ENCODE measurements around the gene EGFL7. TPM values are rescaled to one million over a fixed set of nuclear protein-coding genes. Genes with fewer than 3 reads are reported as not detected.

EGFL7 gene
- total and polyA plus RNA-seq, 2 of the 8 experiments (the other 6 are each of a cell fraction or from before 2014, with no cell fraction given): 37.8 to 53.4 TPM

- H3K79me2 ChIP-seq (ENCODE audit: control insufficient read depth in 1 of 2, insufficient read depth in 2 of 2, low read length in 2 of 2): no peaks in the 10 kb centered on the region
- H4K5ac ChIP-seq (ENCODE audit: insufficient read length, low read depth, low read length): no peak overlapping the region
- no peak overlapping the region for H2BK12ac ChIP-seq (ENCODE audit: low read depth, low read length)
- H3K27me3 ChIP-seq (replicated peaks in 1 of 4; ENCODE audit: control insufficient read depth in 3 of 4, extremely low read depth in 1 of 4, insufficient read depth in 3 of 4, low read length in 3 of 4): no peaks in the 10 kb centered on the region
- no peaks in the 10 kb centered on the region for H3K79me1 ChIP-seq (ENCODE audit: low read depth, low read length)
- H4K91ac ChIP-seq (replicated peaks; ENCODE audit: insufficient read length, low read length): no peak overlapping the region
- 90% methylated on average over 11 of the region's 11 CpGs; no CpG with 5 or more reads in 1 of the 2 experiments for WGBS, 2 experiments (ENCODE audit: extremely low coverage in 1 of 2, insufficient coverage in 1 of 2, insufficient read length in 1 of 2, insufficient replicate concordance in 2 of 2, low coverage in 1 of 2, low lambda C conversion rate in 2 of 2, missing lambda C conversion rate in 1 of 2)
- H3K27ac ChIP-seq (ENCODE audit: low read depth, low read length): no peak overlapping the region
- H3K4me2 ChIP-seq (ENCODE audit: insufficient read depth in 1 of 2, low read depth in 2 of 2, low read length in 2 of 2): no peak overlapping the region
- H2BK15ac ChIP-seq (ENCODE audit: low read length): no peak overlapping the region
- POLR2A ChIA-PET (ENCODE audit: partially characterized antibody): interaction anchor here (1.6 kb wide), 1 partner anchor 155 kb away, joined by 3 read pairs; no protein-coding TSS in a partner anchor
- no peaks in the 10 kb centered on the region for H3K36me3 ChIP-seq (ENCODE audit: control insufficient read depth in 2 of 4, insufficient read depth in 4 of 4, low read length in 3 of 4)
- no peak overlapping the region for H3K23ac ChIP-seq (ENCODE audit: insufficient read length)
- H2BK120ac ChIP-seq (replicated peaks; ENCODE audit: low read depth, low read length): no peak overlapping the region
- FAIRE-seq (no peak), DNase-seq (ENCODE audit: low read depth in 1 of 2, low spot score in 2 of 2) (no peak)
- H2AK5ac ChIP-seq (ENCODE audit: low read depth, low read length): no peak overlapping the region
- H2AFZ ChIP-seq (ENCODE audit: low read length): no peak overlapping the region
- H3K4me3 ChIP-seq (ENCODE audit: extremely low read depth in 1 of 4, insufficient read depth in 2 of 4, low read depth in 3 of 4, low read length in 4 of 4): no peak overlapping the region
- H3K9ac ChIP-seq (replicated peaks in 1 of 4; ENCODE audit: extremely low read depth in 1 of 4, low read depth in 3 of 4, low read length in 3 of 4): no peak overlapping the region
- H2BK20ac ChIP-seq (ENCODE audit: low read length): no peak overlapping the region
- no peak overlapping the region for H2BK5ac ChIP-seq (ENCODE audit: low read depth, low read length)
- no peak for TF ChIP-seq RXRA (IDR thresholded peaks at IDR 0.05; ENCODE audit: insufficient read depth, low read depth, low read length)
- TF ChIP-seq ZNF274 (IDR thresholded peaks at IDR 0.05; ENCODE audit: borderline replicate concordance, extremely low read depth, low read length): no peak
- no peak for TF ChIP-seq HDAC2 (IDR thresholded peaks at IDR 0.05; ENCODE audit: borderline replicate concordance in 1 of 2, low read depth in 2 of 2, low read length in 2 of 2)
- H3K18ac ChIP-seq (ENCODE audit: extremely low read depth, low read length): no peak overlapping the region
- H4K20me1 ChIP-seq (replicated peaks in 1 of 2; ENCODE audit: control insufficient read depth in 1 of 2, insufficient read depth in 2 of 2, low read length in 2 of 2): peaks cover 0 to 9% of the 10 kb centered on the region in 2 experiments
- CTCF ChIA-PET (ENCODE audit: partially characterized antibody): interaction anchor here (0.6 to 16.1 kb wide), 9 partner anchors 9 to 147 kb away, joined by 3 to 237 read pairs (median 4); no protein-coding TSS in a partner anchor
- H3K4me1 ChIP-seq (replicated peaks in 1 of 4; ENCODE audit: control insufficient read depth in 3 of 4, insufficient read depth in 4 of 4, low read length in 3 of 4): peaks cover 0 to 4% (median 0%) of the 10 kb centered on the region in 4 experiments; a peak in 3 of 7 replicates
- H4K8ac ChIP-seq (ENCODE audit: extremely low read depth, insufficient read depth, low read length): peak overlapping the region; percentile 0; the same call in 1 of the 2 replicates
- H3K4ac ChIP-seq (replicated peaks; ENCODE audit: insufficient read length, low read depth, low read length): no peak overlapping the region
- no peaks in the 10 kb centered on the region for H3K9me3 ChIP-seq (ENCODE audit: insufficient read depth in 2 of 2, low read depth in 1 of 2, low read length in 1 of 2)
- H3K23me2 ChIP-seq (ENCODE audit: low read depth, low read length): no peaks in the 10 kb centered on the region
- no peak overlapping the region for H3K14ac ChIP-seq (ENCODE audit: insufficient read length)
- no peak overlapping the region for H3K56ac ChIP-seq (replicated peaks; ENCODE audit: insufficient read length, low read depth, low read length)
These were observed 27.8 kb upstream of the EGFL7 start for GRCh38 chr9:136634904-136635303.
